ENCODE results near the gene AMDHD2.

The AMDHD2 gene

GRCh38 chr16:2500430-2500917 lies 19.7 kb upstream of the AMDHD2 start:
- DNase-seq (ENCODE audit: low read depth): no peak
- TF ChIP-seq, protein P1, sequence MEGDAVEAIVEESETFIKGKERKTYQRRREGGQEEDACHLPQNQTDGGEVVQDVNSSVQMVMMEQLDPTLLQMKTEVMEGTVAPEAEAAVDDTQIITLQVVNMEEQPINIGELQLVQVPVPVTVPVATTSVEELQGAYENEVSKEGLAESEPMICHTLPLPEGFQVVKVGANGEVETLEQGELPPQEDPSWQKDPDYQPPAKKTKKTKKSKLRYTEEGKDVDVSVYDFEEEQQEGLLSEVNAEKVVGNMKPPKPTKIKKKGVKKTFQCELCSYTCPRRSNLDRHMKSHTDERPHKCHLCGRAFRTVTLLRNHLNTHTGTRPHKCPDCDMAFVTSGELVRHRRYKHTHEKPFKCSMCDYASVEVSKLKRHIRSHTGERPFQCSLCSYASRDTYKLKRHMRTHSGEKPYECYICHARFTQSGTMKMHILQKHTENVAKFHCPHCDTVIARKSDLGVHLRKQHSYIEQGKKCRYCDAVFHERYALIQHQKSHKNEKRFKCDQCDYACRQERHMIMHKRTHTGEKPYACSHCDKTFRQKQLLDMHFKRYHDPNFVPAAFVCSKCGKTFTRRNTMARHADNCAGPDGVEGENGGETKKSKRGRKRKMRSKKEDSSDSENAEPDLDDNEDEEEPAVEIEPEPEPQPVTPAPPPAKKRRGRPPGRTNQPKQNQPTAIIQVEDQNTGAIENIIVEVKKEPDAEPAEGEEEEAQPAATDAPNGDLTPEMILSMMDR (conservative IDR thresholded peaks at IDR 0.05; ENCODE audit: low read depth, low read length): peak; percentile 2
- H3K4me3 ChIP-seq (ENCODE audit: low read depth, low read length): no peak overlapping the region

GRCh38 chr16:2500918-2501750 lies 19.0 kb upstream of the AMDHD2 start:
- DNase-seq (ENCODE audit: low read depth): peak; percentile 88
- peak overlapping the region; percentile 57 for H3K4me3 ChIP-seq (ENCODE audit: low read depth, low read length)
- TF ChIP-seq, protein P1 (conservative IDR thresholded peaks at IDR 0.05; ENCODE audit: low read depth, low read length): peak; percentile 96

GRCh38 chr16:2501946-2502895 lies 17.9 kb upstream of the AMDHD2 start:
- TF ChIP-seq, protein P1 (conservative IDR thresholded peaks at IDR 0.05; ENCODE audit: low read depth, low read length): no peak
- DNase-seq (ENCODE audit: low read depth): no peak
- no peak overlapping the region for H3K4me3 ChIP-seq (ENCODE audit: low read depth, low read length)

DNA sequence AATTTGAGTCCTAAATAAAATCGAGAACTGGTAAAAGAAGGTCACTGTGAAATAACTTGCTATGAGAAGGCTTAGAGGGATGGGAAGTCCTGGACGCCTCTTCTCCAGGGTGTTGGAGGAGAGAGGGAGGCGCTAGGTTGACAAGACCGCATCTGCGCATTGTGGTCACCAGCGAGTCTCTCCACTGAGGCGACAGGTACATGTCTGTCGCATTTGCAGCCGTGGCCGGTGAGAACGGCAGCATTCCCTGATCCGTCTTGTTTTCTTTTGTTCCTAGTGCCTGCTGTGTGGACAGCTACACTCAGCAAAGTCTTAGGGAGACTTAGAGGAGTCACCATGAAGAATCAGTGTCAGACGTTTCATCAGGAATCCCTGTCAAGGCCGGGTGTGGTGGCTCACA lies 14.5 kb upstream of the AMDHD2 start:
- TF ChIP-seq, protein P1 (conservative IDR thresholded peaks at IDR 0.05; ENCODE audit: low read depth, low read length): no peak
- H3K4me3 ChIP-seq (ENCODE audit: low read depth, low read length): no peak overlapping the region
- DNase-seq (ENCODE audit: low read depth): no peak

DNA sequence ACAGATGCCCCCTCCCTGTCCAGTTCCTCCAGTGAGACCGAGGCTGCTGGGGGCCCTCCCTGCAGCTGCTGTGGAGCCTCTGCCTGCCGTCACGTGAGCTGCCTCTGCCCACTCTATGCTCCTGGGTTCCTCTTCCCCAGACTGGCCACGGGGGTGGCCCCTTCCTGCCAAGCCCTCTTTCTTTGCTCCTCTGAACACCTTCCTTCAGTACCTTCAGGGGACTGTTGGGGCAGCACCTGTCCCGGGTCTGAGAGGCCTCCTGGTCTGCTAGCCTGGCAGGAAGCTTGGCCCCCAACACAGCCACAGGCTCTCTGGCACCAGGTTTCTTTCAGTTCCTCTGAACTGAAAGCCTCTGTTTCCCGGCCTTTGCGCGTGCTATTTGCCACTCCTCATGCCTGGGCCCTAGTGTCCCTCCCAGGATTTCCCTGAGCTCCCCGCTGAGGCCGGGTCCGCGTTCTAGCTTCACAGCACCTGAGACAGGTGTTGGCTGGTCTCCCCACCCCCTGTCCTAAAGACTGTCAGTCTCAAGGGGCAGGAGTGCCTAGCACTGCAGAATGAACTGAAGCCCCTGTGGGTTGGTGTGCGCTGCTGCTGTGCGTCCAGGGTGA lies 13.0 kb upstream of the AMDHD2 start:
- DNase-seq (ENCODE audit: low read depth): no peak
- H3K4me3 ChIP-seq (ENCODE audit: low read depth, low read length): no peak overlapping the region
- TF ChIP-seq, protein P1 (conservative IDR thresholded peaks at IDR 0.05; ENCODE audit: low read depth, low read length): no peak

DNA sequence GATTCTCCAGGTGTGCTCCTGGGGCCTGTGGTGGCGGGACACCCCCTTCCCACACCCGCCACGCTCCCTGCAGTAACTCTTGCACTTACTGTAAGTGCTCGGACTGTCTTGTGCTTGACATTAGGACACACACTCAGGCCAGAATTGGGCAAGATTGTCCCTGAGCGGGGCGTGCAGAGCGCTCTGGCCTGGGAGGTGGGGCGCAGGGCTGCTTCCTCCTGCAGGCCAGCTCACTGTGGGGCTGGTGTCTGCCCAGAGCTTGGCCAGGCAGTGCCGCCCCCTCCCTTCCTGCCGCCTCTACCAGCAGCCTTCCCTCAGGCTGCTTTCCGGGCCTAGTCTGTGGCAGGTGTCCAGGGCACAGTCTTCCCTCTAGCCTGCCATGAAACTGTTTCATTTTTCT lies 12.5 kb upstream of the AMDHD2 start:
- TF ChIP-seq, protein P1 (conservative IDR thresholded peaks at IDR 0.05; ENCODE audit: low read depth, low read length): no peak
- H3K4me3 ChIP-seq (ENCODE audit: low read depth, low read length): no peak overlapping the region
- DNase-seq (ENCODE audit: low read depth): no peak

Measured in choroid plexus epithelial cell (primary cell).